ENCODE results near the gene ZMAT5.
A peak's percentile ranks its signal among the peaks of the same experiment; 100 is the strongest.

ZMAT5 gene

GRCh38 chr22:29723766-29724165, 43.0 kb downstream of the ZMAT5 start:
- Histone ChIP-seq H3K9me3 (ENCODE audit: control insufficient read depth, insufficient read depth, low read length) (no peaks in the 10 kb centered on the region), H3K4me3 (ENCODE audit: low read depth, low read length) (no peak overlapping the region), H3K27me3 (ENCODE audit: control insufficient read depth, insufficient read depth, low read length) (peaks cover 22% of the 10 kb centered on the region), H3K36me3 (ENCODE audit: control insufficient read depth, insufficient read depth, low read length) (no peaks in the 10 kb centered on the region), H3K4me1 (ENCODE audit: control insufficient read depth, insufficient read depth, low read length) (peaks cover 2% of the 10 kb centered on the region), H3K9ac (ENCODE audit: low read depth, low read length) (no peak overlapping the region)

- Histone ChIP-seq H3K9ac (ENCODE audit: low read depth, low read length) (no peak overlapping the region), H3K36me3 (ENCODE audit: control insufficient read depth, insufficient read depth, low read length) (no peaks in the 10 kb centered on the region), H3K27me3 (ENCODE audit: control insufficient read depth, insufficient read depth, low read length) (peaks cover 31% of the 10 kb centered on the region), H3K4me1 (ENCODE audit: control insufficient read depth, insufficient read depth, low read length) (peaks cover 2% of the 10 kb centered on the region), H3K4me3 (ENCODE audit: low read depth, low read length) (no peak overlapping the region), H3K9me3 (ENCODE audit: control insufficient read depth, insufficient read depth, low read length) (no peaks in the 10 kb centered on the region)
These were observed 44.2 kb downstream of the ZMAT5 start for GRCh38 chr22:29722587-29722986.

- no peak overlapping the region for H3K4me3 ChIP-seq (ENCODE audit: low read depth, low read length)
- H3K27me3 ChIP-seq (ENCODE audit: control insufficient read depth, insufficient read depth, low read length), result peaks cover 31% of the 10 kb centered on the region
- no peaks in the 10 kb centered on the region for H3K36me3 ChIP-seq (ENCODE audit: control insufficient read depth, insufficient read depth, low read length)
- no peak overlapping the region for H3K9ac ChIP-seq (ENCODE audit: low read depth, low read length)
- no peaks in the 10 kb centered on the region for H3K4me1 ChIP-seq (ENCODE audit: control insufficient read depth, insufficient read depth, low read length)
- no peaks in the 10 kb centered on the region for H3K9me3 ChIP-seq (ENCODE audit: control insufficient read depth, insufficient read depth, low read length)
These were observed 44.7 kb downstream of the ZMAT5 start for GRCh38 chr22:29722151-29722550.

- Histone ChIP-seq H3K9ac (ENCODE audit: low read depth, low read length) (no peak overlapping the region), H3K4me1 (ENCODE audit: control insufficient read depth, insufficient read depth, low read length) (no peaks in the 10 kb centered on the region), H3K36me3 (ENCODE audit: control insufficient read depth, insufficient read depth, low read length) (no peaks in the 10 kb centered on the region), H3K27me3 (ENCODE audit: control insufficient read depth, insufficient read depth, low read length) (peaks cover 31% of the 10 kb centered on the region), H3K4me3 (ENCODE audit: low read depth, low read length) (peak overlapping the region; percentile 30), H3K9me3 (ENCODE audit: control insufficient read depth, insufficient read depth, low read length) (no peaks in the 10 kb centered on the region)
These were observed 45.9 kb downstream of the ZMAT5 start for GRCh38 chr22:29720811-29721323.

GRCh38 chr22:29719899-29720645, 46.7 kb downstream of the ZMAT5 start, which contains the start of gene CABP7:
CABP7 (plus strand) TSS chr22:29720003; CDS start chr22:29720425, 422 bp downstream.
- Histone ChIP-seq H3K9me3 (ENCODE audit: control insufficient read depth, insufficient read depth, low read length) (no peaks in the 10 kb centered on the region), H3K4me3 (ENCODE audit: low read depth, low read length) (peak within 1 kb of the TSS; percentile 39), H3K27me3 (ENCODE audit: control insufficient read depth, insufficient read depth, low read length) (peaks cover 27% of the 10 kb centered on the region), H3K36me3 (ENCODE audit: control insufficient read depth, insufficient read depth, low read length) (no peaks in the 10 kb centered on the region), H3K9ac (ENCODE audit: low read depth, low read length) (no peak within 1 kb of the TSS), H3K4me1 (ENCODE audit: control insufficient read depth, insufficient read depth, low read length) (no peaks in the 10 kb centered on the region)

GRCh38 chr22:29718949-29719898, 47.6 kb downstream of the ZMAT5 start:
- Histone ChIP-seq H3K4me1 (ENCODE audit: control insufficient read depth, insufficient read depth, low read length) (no peaks in the 10 kb centered on the region), H3K9ac (ENCODE audit: low read depth, low read length) (no peak overlapping the region), H3K36me3 (ENCODE audit: control insufficient read depth, insufficient read depth, low read length) (no peaks in the 10 kb centered on the region), H3K9me3 (ENCODE audit: control insufficient read depth, insufficient read depth, low read length) (no peaks in the 10 kb centered on the region), H3K27me3 (ENCODE audit: control insufficient read depth, insufficient read depth, low read length) (peaks cover 27% of the 10 kb centered on the region), H3K4me3 (ENCODE audit: low read depth, low read length) (peak overlapping the region; percentile 39)

- peaks cover 29% of the 10 kb centered on the region for H3K27me3 ChIP-seq (ENCODE audit: control insufficient read depth, insufficient read depth, low read length)
- no peak overlapping the region for H3K4me3 ChIP-seq (ENCODE audit: low read depth, low read length)
- H3K4me1 ChIP-seq (ENCODE audit: control insufficient read depth, insufficient read depth, low read length), result no peaks in the 10 kb centered on the region
These were observed 49.0 kb downstream of the ZMAT5 start for GRCh38 chr22:29717789-29718188.

GRCh38 chr22:29716814-29717545, 49.8 kb downstream of the ZMAT5 start:
- peaks cover 29% of the 10 kb centered on the region for H3K27me3 ChIP-seq (ENCODE audit: control insufficient read depth, insufficient read depth, low read length)

More at GRCh38 chr22:29717789-29718188, 49.0 kb downstream of the ZMAT5 start:
- H3K9me3 ChIP-seq (ENCODE audit: control insufficient read depth, insufficient read depth, low read length), result no peaks in the 10 kb centered on the region
- H3K36me3 ChIP-seq (ENCODE audit: control insufficient read depth, insufficient read depth, low read length), result no peaks in the 10 kb centered on the region
- H3K9ac ChIP-seq (ENCODE audit: low read depth, low read length), result no peak overlapping the region

GRCh38 chr22:29715705-29716104, 51.1 kb downstream of the ZMAT5 start:
- Histone ChIP-seq H3K4me1 (ENCODE audit: control insufficient read depth, insufficient read depth, low read length) (no peaks in the 10 kb centered on the region), H3K4me3 (ENCODE audit: low read depth, low read length) (no peak overlapping the region), H3K9me3 (ENCODE audit: control insufficient read depth, insufficient read depth, low read length) (no peaks in the 10 kb centered on the region), H3K36me3 (ENCODE audit: control insufficient read depth, insufficient read depth, low read length) (no peaks in the 10 kb centered on the region), H3K9ac (ENCODE audit: low read depth, low read length) (no peak overlapping the region), H3K27me3 (ENCODE audit: control insufficient read depth, insufficient read depth, low read length) (peaks cover 20% of the 10 kb centered on the region)

More at GRCh38 chr22:29716814-29717545, 49.8 kb downstream of the ZMAT5 start:
- Histone ChIP-seq H3K9me3 (ENCODE audit: control insufficient read depth, insufficient read depth, low read length) (no peaks in the 10 kb centered on the region), H3K4me1 (ENCODE audit: control insufficient read depth, insufficient read depth, low read length) (no peaks in the 10 kb centered on the region), H3K36me3 (ENCODE audit: control insufficient read depth, insufficient read depth, low read length) (no peaks in the 10 kb centered on the region), H3K9ac (ENCODE audit: low read depth, low read length) (no peak overlapping the region), H3K4me3 (ENCODE audit: low read depth, low read length) (no peak overlapping the region)

- Histone ChIP-seq H3K9me3 (ENCODE audit: control insufficient read depth, insufficient read depth, low read length) (no peaks in the 10 kb centered on the region), H3K4me1 (ENCODE audit: control insufficient read depth, insufficient read depth, low read length) (no peaks in the 10 kb centered on the region), H3K36me3 (ENCODE audit: control insufficient read depth, insufficient read depth, low read length) (no peaks in the 10 kb centered on the region), H3K27me3 (ENCODE audit: control insufficient read depth, insufficient read depth, low read length) (peaks cover 20% of the 10 kb centered on the region), H3K9ac (ENCODE audit: low read depth, low read length) (no peak overlapping the region), H3K4me3 (ENCODE audit: low read depth, low read length) (no peak overlapping the region)
These were observed 51.6 kb downstream of the ZMAT5 start for GRCh38 chr22:29715240-29715639.

GRCh38 chr22:29713156-29713727, 53.6 kb downstream of the ZMAT5 start:
- no peaks in the 10 kb centered on the region for H3K4me1 ChIP-seq (ENCODE audit: control insufficient read depth, insufficient read depth, low read length)
- peaks cover 6% of the 10 kb centered on the region for H3K27me3 ChIP-seq (ENCODE audit: control insufficient read depth, insufficient read depth, low read length)
- no peak overlapping the region for H3K9ac ChIP-seq (ENCODE audit: low read depth, low read length)
- H3K4me3 ChIP-seq (ENCODE audit: low read depth, low read length), result no peak overlapping the region
- no peaks in the 10 kb centered on the region for H3K36me3 ChIP-seq (ENCODE audit: control insufficient read depth, insufficient read depth, low read length)
- H3K9me3 ChIP-seq (ENCODE audit: control insufficient read depth, insufficient read depth, low read length), result no peaks in the 10 kb centered on the region
